HepG2 (cell line): Measurements from ENCODE around the gene STX12. TPM values are rescaled to one million over a fixed set of nuclear protein-coding genes. Genes with fewer than 3 reads are reported as not detected.

Experiments
- CCDC6 ChIP-seq: sonication (generic); formaldehyde crosslinking; IDR thresholded peaks from 2 replicates; pipeline ENCODE4 v1.8.1; 2022; ENCODE audit warnings: mild to moderate bottlenecking, missing genetic modification reagents, moderate library complexity
- EEA1 ChIP-seq: sonication (generic); formaldehyde crosslinking; IDR thresholded peaks from 2 replicates; pipeline ENCODE4 v1.5.1; 2020; ENCODE audit warnings: mild to moderate bottlenecking, missing genetic modification reagents, borderline replicate concordance
- FOXM1 ChIP-seq: sonication (generic); formaldehyde crosslinking; IDR thresholded peaks from 2 replicates; pipeline ENCODE4 v1.5.0; 2020; ENCODE audit warnings: missing genetic modification reagents
- HMG20A ChIP-seq: IDR thresholded peaks from 2 replicates; pipeline ENCODE4 v1.6.1; 2016; ENCODE audit warnings: borderline replicate concordance
- KDM5A ChIP-seq: fragments of 200-600 bp; sonication (generic); IDR thresholded peaks from 2 replicates; pipeline ENCODE4 v1.7.0; 2018; ENCODE audit warnings: antibody characterized with exemption, mild to moderate bottlenecking, low read length, borderline replicate concordance
- KLF9 ChIP-seq: IDR thresholded peaks from 2 replicates; pipeline ENCODE4 v1.6.1; 2016; ENCODE audit warnings: low read depth
- MED1 ChIP-seq: sonication (generic); formaldehyde crosslinking; IDR thresholded peaks from 2 replicates; pipeline ENCODE4 v1.4.0; 2020; ENCODE audit warnings: missing genetic modification reagents
- NONO ChIP-seq, 2 experiments: fragments of 450-650 bp in 1 of 2; sonication (generic) in 1 of 2; formaldehyde crosslinking in 1 of 2; IDR thresholded peaks in 1 of 2; conservative IDR thresholded peaks in 1 of 2; 2 replicates each; pipeline versions ENCODE4 v1.6.1 to v1.8.0; 2017 to 2022; ENCODE audit warnings: mild to moderate bottlenecking in 1 of 2, missing genetic modification reagents in 1 of 2, moderate library complexity in 1 of 2
- PAWR ChIP-seq: sonication (generic); formaldehyde crosslinking; IDR thresholded peaks from 2 replicates; pipeline ENCODE4 v1.4.0; 2020; ENCODE audit warnings: missing genetic modification reagents, mild to moderate bottlenecking, borderline replicate concordance
- SAP130 ChIP-seq: IDR thresholded peaks from 2 replicates; pipeline ENCODE4 v1.6.1; 2016; ENCODE audit warnings: low read depth
- SP1 ChIP-seq, 2 experiments: fragments of 450-650 bp in 1 of 2; sonication (generic) in 1 of 2; formaldehyde crosslinking in 1 of 2; IDR thresholded peaks; 2 replicates each; pipeline versions ENCODE4 v1.4.0 to v1.6.1; 2016 to 2020; ENCODE audit warnings: missing genetic modification reagents in 1 of 2
- SRY ChIP-seq: sonication (generic); formaldehyde crosslinking; IDR thresholded peaks from 2 replicates; pipeline ENCODE4 v1.8.0; 2022; ENCODE audit warnings: mild to moderate bottlenecking, missing genetic modification reagents
- ZBTB42 ChIP-seq: sonication (generic); formaldehyde crosslinking; IDR thresholded peaks from 2 replicates; pipeline ENCODE4 v1.5.0; 2020; ENCODE audit warnings: mild to moderate bottlenecking, missing genetic modification reagents
- ZHX1 ChIP-seq: sonication (generic); formaldehyde crosslinking; IDR thresholded peaks from 2 replicates; pipeline ENCODE4 v1.8.1; 2022; ENCODE audit warnings: low read depth, mild to moderate bottlenecking, missing genetic modification reagents
- ZNF253 ChIP-seq: sonication (generic); formaldehyde crosslinking; IDR thresholded peaks from 2 replicates; pipeline ENCODE4 v1.8.0; 2022; ENCODE audit warnings: mild to moderate bottlenecking, missing genetic modification reagents, borderline replicate concordance
- ZNF513 ChIP-seq: sonication (generic); formaldehyde crosslinking; conservative IDR thresholded peaks from 2 replicates; pipeline ENCODE4 v1.5.0; 2020; ENCODE audit warnings: missing genetic modification reagents
- ZNF775 ChIP-seq: sonication (generic); formaldehyde crosslinking; IDR thresholded peaks from 2 replicates; pipeline ENCODE4 v1.4.0; 2020; ENCODE audit warnings: missing genetic modification reagents, mild to moderate bottlenecking, moderate library complexity, borderline replicate concordance
- ZSCAN20 ChIP-seq: sonication (generic); formaldehyde crosslinking; IDR thresholded peaks from 2 replicates; pipeline ENCODE4 v1.4.0; 2020; ENCODE audit warnings: missing genetic modification reagents, mild to moderate bottlenecking, borderline replicate concordance
- polyA plus RNA-seq, 8 experiments: library from polyadenylated mRNA; depleted of rRNA in 3 of 8; stranded (reverse) in 7 of 8; unstranded in 1 of 8; fragments of >200 nt; fragmentation: Illumina TruSeq in 4 of 8; extraction: Trizol in 4 of 8; gene quantifications; 2 replicates each; pipeline versions ENCODE4 v1.2.1 to v1.2.3, GENCODE V29; 2011 to 2016; ENCODE audit warnings: low read depth in 4 of 8, missing spikeins in 1 of 8, mixed read lengths in 1 of 8; ENCODE audit not compliant: insufficient read depth in 1 of 8
- total RNA-seq, 5 experiments: library from RNA; depleted of rRNA; stranded (reverse); fragments of >200 nt; fragmentation: Illumina TruSeq; extraction: Trizol; gene quantifications; 2 replicates each; pipeline ENCODE4 v1.2.3, GENCODE V29; 2016; ENCODE audit warnings: low read depth in 1 of 5
- TF ChIP-seq, protein P1 (sequence below): sonication (generic); formaldehyde crosslinking; IDR thresholded peaks from 2 replicates; pipeline ENCODE4 v1.4.0; 2020; ENCODE audit warnings: mild to moderate bottlenecking, missing genetic modification reagents
- TF ChIP-seq, protein P2 (sequence below): IDR thresholded peaks from 2 replicates; pipeline ENCODE4 v1.6.1; 2012; ENCODE audit warnings: inconsistent platforms
- TF ChIP-seq, protein P3 (sequence below): sonication (generic); formaldehyde crosslinking; IDR thresholded peaks from 2 replicates; pipeline ENCODE4 v1.4.0; 2020; ENCODE audit warnings: missing genetic modification reagents

Gene STX12
- total and polyA plus RNA-seq, 2 of the 13 experiments (the other 11 are each of a cell fraction or from before 2014, with no cell fraction given) = 9.0 to 19.7 TPM

- TF ChIP-seq, protein P1, sequence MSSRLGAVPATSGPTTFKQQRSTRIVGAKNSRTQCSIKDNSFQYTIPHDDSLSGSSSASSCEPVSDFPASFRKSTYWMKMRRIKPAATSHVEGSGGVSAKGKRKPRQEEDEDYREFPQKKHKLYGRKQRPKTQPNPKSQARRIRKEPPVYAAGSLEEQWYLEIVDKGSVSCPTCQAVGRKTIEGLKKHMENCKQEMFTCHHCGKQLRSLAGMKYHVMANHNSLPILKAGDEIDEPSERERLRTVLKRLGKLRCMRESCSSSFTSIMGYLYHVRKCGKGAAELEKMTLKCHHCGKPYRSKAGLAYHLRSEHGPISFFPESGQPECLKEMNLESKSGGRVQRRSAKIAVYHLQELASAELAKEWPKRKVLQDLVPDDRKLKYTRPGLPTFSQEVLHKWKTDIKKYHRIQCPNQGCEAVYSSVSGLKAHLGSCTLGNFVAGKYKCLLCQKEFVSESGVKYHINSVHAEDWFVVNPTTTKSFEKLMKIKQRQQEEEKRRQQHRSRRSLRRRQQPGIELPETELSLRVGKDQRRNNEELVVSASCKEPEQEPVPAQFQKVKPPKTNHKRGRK (CRISPR knock-in tag) = no peak
- peak; percentile 96 for TF ChIP-seq SAP130 (CRISPR knock-in tag)
- no peak for TF ChIP-seq HMG20A (CRISPR knock-in tag)
- no peak for TF ChIP-seq ZBTB42
- TF ChIP-seq NONO (IDR thresholded peaks at IDR 0.05) = no peak
- TF ChIP-seq NONO (CRISPR knock-in tag; conservative IDR thresholded peaks at IDR 0.05) = peak; percentile 77
- peak; percentile 87 for TF ChIP-seq CCDC6
- no peak for TF ChIP-seq ZNF513 (CRISPR knock-in tag)
- peak; percentile 82 for TF ChIP-seq KDM5A
- TF ChIP-seq, protein P2, sequence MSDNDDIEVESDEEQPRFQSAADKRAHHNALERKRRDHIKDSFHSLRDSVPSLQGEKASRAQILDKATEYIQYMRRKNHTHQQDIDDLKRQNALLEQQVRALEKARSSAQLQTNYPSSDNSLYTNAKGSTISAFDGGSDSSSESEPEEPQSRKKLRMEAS = peak; percentile 7; the same call in 1 of the 2 replicates
- TF ChIP-seq SRY = 0 out of 2 replicates have a peak, but pooled peaks have one; percentile 35
- no peak; the same call in 1 of the 2 replicates for TF ChIP-seq KLF9 (CRISPR knock-in tag)
- TF ChIP-seq FOXM1 (CRISPR knock-in tag) = no peak
- TF ChIP-seq MED1 (CRISPR knock-in tag) = peak; percentile 42; the same call in 1 of the 2 replicates
- peak; percentile 35; the same call in 1 of the 2 replicates for TF ChIP-seq ZHX1 (CRISPR knock-in tag)
- TF ChIP-seq, protein P3, sequence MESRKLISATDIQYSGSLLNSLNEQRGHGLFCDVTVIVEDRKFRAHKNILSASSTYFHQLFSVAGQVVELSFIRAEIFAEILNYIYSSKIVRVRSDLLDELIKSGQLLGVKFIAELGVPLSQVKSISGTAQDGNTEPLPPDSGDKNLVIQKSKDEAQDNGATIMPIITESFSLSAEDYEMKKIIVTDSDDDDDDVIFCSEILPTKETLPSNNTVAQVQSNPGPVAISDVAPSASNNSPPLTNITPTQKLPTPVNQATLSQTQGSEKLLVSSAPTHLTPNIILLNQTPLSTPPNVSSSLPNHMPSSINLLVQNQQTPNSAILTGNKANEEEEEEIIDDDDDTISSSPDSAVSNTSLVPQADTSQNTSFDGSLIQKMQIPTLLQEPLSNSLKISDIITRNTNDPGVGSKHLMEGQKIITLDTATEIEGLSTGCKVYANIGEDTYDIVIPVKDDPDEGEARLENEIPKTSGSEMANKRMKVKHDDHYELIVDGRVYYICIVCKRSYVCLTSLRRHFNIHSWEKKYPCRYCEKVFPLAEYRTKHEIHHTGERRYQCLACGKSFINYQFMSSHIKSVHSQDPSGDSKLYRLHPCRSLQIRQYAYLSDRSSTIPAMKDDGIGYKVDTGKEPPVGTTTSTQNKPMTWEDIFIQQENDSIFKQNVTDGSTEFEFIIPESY = no peak
- TF ChIP-seq SP1 (IDR thresholded peaks at IDR 0.05) = no peak
- peak; percentile 47; the same call in 1 of the 2 replicates for TF ChIP-seq SP1 (CRISPR knock-in tag; IDR thresholded peaks at IDR 0.05)
- no peak for TF ChIP-seq PAWR (CRISPR knock-in tag)
- no peak for TF ChIP-seq ZNF253 (CRISPR knock-in tag)
- no peak for TF ChIP-seq ZNF775 (CRISPR knock-in tag)
- no peak for TF ChIP-seq ZSCAN20 (CRISPR knock-in tag)
- TF ChIP-seq EEA1 (CRISPR knock-in tag) = no peak
These were observed 57.8 kb downstream of the STX12 start, which contains the start of gene PPP1R8 (continued) for GRCh38 chr1:27830621-27831440.
